ENCODE results near the gene HBP1. TPM values are rescaled to one million over a fixed set of nuclear protein-coding genes. Genes with fewer than 3 reads are reported as not detected.

The HBP1 gene
- total and polyA plus RNA-seq, 2 donors (not counting 1 experiment from before 2014, with no cell fraction given), result 47.2 to 127 TPM

DNA sequence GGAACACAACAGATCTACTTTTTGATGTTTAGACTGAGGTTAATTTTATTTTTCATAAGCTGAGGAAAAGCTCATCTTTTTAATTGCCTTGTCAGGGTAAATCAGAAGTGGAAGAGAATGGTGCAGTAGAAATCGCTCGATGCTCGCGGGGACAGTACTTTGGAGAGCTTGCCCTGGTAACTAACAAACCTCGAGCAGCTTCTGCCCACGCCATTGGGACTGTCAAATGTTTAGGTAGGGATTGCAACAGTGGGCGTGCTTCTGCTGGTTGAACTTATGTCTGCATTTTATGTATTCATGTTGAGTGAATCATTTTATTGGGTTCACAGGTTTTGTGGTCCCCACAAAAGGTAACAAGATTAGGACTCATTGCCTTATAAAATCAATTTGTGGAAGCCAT lies 11.7 kb upstream of the HBP1 start:
- H3K9me3 ChIP-seq (ENCODE audit: control extremely low read depth in 1 of 3, control insufficient read depth in 2 of 3, insufficient read depth in 1 of 3, low read length in 2 of 3), result no peaks in the 10 kb centered on the region
- no peaks in the 10 kb centered on the region for H3K4me1 Mint-ChIP-seq
- H3K4me2 ChIP-seq (replicated peaks; ENCODE audit: low read depth, low read length, poor library complexity, severe bottlenecking), result no peak overlapping the region
- H3K27ac ChIP-seq (ENCODE audit: low read length in 2 of 2), result no peak overlapping the region
- no peak overlapping the region for H2AFZ ChIP-seq (ENCODE audit: insufficient read depth, low read depth, low read length, poor library complexity, severe bottlenecking)
- no peak overlapping the region for H3K4me3 ChIP-seq (ENCODE audit: control extremely low read depth in 1 of 5, extremely low read depth in 1 of 5, insufficient read depth in 1 of 5, low read depth in 2 of 5, low read length in 4 of 5)
- no peak overlapping the region for H3K27ac Mint-ChIP-seq
- intact Hi-C loops (cut with micrococcal nuclease), result no loop called here
- no peak overlapping the region for H3K9ac ChIP-seq (ENCODE audit: low read length)
- no peaks in the 10 kb centered on the region for H3K9me3 Mint-ChIP-seq (ENCODE audit: insufficient read depth)
- no peaks in the 10 kb centered on the region for H3K4me1 ChIP-seq (ENCODE audit: control insufficient read depth in 2 of 2, insufficient read depth in 2 of 2, low read length in 2 of 2)
- ChIA-PET POLR2A (interaction anchor here (0.9 kb wide), 1 partner anchor 16 kb away, joined by 6 read pairs; no protein-coding TSS in a partner anchor), CTCF (interaction anchor here (0.7 to 1.8 kb wide), 2 partner anchors 10 to 376 kb away, joined by 3 to 7 read pairs; no protein-coding TSS in a partner anchor)
- H3K36me3 ChIP-seq (replicated peaks in 1 of 2; ENCODE audit: control extremely low read depth in 1 of 2, control insufficient read depth in 1 of 2, extremely low read depth in 1 of 2, insufficient read depth in 2 of 2, low read length in 1 of 2), result no peaks in the 10 kb centered on the region
- H4K20me1 ChIP-seq (ENCODE audit: control insufficient read depth, insufficient read depth, low read length, poor library complexity, severe bottlenecking), result no peaks in the 10 kb centered on the region
- no peak for ATAC-seq (ENCODE audit: low read depth)
- no peak for DNase-seq
- no peaks in the 10 kb centered on the region for H3K79me2 ChIP-seq (ENCODE audit: control insufficient read depth, insufficient read depth, low read length)
- TF ChIP-seq EZH2 (IDR thresholded peaks at IDR 0.05; ENCODE audit: borderline replicate concordance, insufficient read depth, low read depth, low read length, poor library complexity, severe bottlenecking), result no peak
- TF ChIP-seq, protein P1, sequence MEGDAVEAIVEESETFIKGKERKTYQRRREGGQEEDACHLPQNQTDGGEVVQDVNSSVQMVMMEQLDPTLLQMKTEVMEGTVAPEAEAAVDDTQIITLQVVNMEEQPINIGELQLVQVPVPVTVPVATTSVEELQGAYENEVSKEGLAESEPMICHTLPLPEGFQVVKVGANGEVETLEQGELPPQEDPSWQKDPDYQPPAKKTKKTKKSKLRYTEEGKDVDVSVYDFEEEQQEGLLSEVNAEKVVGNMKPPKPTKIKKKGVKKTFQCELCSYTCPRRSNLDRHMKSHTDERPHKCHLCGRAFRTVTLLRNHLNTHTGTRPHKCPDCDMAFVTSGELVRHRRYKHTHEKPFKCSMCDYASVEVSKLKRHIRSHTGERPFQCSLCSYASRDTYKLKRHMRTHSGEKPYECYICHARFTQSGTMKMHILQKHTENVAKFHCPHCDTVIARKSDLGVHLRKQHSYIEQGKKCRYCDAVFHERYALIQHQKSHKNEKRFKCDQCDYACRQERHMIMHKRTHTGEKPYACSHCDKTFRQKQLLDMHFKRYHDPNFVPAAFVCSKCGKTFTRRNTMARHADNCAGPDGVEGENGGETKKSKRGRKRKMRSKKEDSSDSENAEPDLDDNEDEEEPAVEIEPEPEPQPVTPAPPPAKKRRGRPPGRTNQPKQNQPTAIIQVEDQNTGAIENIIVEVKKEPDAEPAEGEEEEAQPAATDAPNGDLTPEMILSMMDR (IDR thresholded peaks at IDR 0.05), result no peak
- H3K27me3 Mint-ChIP-seq, result no peaks in the 10 kb centered on the region
- no peak overlapping the region for H3K4me3 Mint-ChIP-seq
- 96% methylated on average over 6 of the region's 7 CpGs for WGBS (ENCODE audit: insufficient coverage)
- no peaks in the 10 kb centered on the region for H3K27me3 ChIP-seq (replicated peaks in 1 of 4; ENCODE audit: control extremely low read depth in 1 of 4, control insufficient read depth in 3 of 4, insufficient read depth in 4 of 4, low read length in 3 of 4)

DNA sequence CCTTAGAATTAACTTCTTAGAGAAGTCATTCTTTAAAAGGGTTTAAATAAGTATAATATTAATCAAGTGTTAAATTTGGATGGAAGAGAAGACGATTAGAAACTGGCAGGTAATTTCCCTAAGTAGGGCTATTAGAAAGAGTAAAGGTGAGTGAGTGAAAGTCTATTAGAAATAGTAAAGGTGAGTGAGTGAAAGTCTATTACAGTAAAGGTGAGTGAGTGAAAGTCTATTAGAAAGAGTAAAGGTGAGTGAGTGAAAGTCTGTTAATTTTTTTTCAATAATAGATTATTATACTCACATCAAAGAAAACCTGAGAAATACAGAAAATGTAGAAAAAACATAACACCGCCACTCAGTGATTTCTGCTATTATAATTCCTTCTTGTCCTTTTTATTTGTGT lies 10.8 kb upstream of the HBP1 start:
- Mint-ChIP-seq H3K4me1 (no peaks in the 10 kb centered on the region), H3K27me3 (no peaks in the 10 kb centered on the region), H3K27ac (no peak overlapping the region), H3K9me3 (ENCODE audit: insufficient read depth) (no peaks in the 10 kb centered on the region), H3K4me3 (no peak overlapping the region)
- no peak overlapping the region for H3K9ac ChIP-seq (ENCODE audit: low read length)
- no peak overlapping the region for H3K27ac ChIP-seq (ENCODE audit: low read length in 2 of 2)
- H3K4me2 ChIP-seq (replicated peaks; ENCODE audit: low read depth, low read length, poor library complexity, severe bottlenecking), result no peak overlapping the region
- intact Hi-C loops (cut with micrococcal nuclease), result no loop called here
- ATAC-seq (ENCODE audit: low read depth) (no peak), DNase-seq (no peak)
- no peaks in the 10 kb centered on the region for H3K79me2 ChIP-seq (ENCODE audit: control insufficient read depth, insufficient read depth, low read length)
- no peaks in the 10 kb centered on the region for H3K4me1 ChIP-seq (ENCODE audit: control insufficient read depth in 2 of 2, insufficient read depth in 2 of 2, low read length in 2 of 2)
- H3K27me3 ChIP-seq (replicated peaks in 1 of 4; ENCODE audit: control extremely low read depth in 1 of 4, control insufficient read depth in 3 of 4, insufficient read depth in 4 of 4, low read length in 3 of 4), result no peaks in the 10 kb centered on the region
- TF ChIP-seq EZH2 (IDR thresholded peaks at IDR 0.05; ENCODE audit: borderline replicate concordance, insufficient read depth, low read depth, low read length, poor library complexity, severe bottlenecking), result no peak
- TF ChIP-seq, protein P1 (IDR thresholded peaks at IDR 0.05), result no peak
- no peaks in the 10 kb centered on the region for H4K20me1 ChIP-seq (ENCODE audit: control insufficient read depth, insufficient read depth, low read length, poor library complexity, severe bottlenecking)
- CTCF ChIA-PET, result no interaction called here
- WGBS (ENCODE audit: insufficient coverage), result no CpG with 5 or more reads among the region's 2 CpGs
- H3K36me3 ChIP-seq (replicated peaks in 1 of 2; ENCODE audit: control extremely low read depth in 1 of 2, control insufficient read depth in 1 of 2, extremely low read depth in 1 of 2, insufficient read depth in 2 of 2, low read length in 1 of 2), result no peaks in the 10 kb centered on the region
- POLR2A ChIA-PET, result no interaction called here
- H3K9me3 ChIP-seq (ENCODE audit: control extremely low read depth in 1 of 3, control insufficient read depth in 2 of 3, insufficient read depth in 1 of 3, low read length in 2 of 3), result no peaks in the 10 kb centered on the region
- no peak overlapping the region for H3K4me3 ChIP-seq (ENCODE audit: control extremely low read depth in 1 of 5, extremely low read depth in 1 of 5, insufficient read depth in 1 of 5, low read depth in 2 of 5, low read length in 4 of 5)
- no peak overlapping the region for H2AFZ ChIP-seq (ENCODE audit: insufficient read depth, low read depth, low read length, poor library complexity, severe bottlenecking)

All from B cell (primary cell).